ENCODE results near the gene ADAM8. TPM values are rescaled to one million over a fixed set of nuclear protein-coding genes. Genes with fewer than 3 reads are reported as not detected.

The ADAM8 gene
- polyA plus RNA-seq, 1 of the 3 experiments (the other 2 are of a cell fraction), result 1.7 TPM

GRCh38 chr10:133325440-133326222 is 49.0 kb upstream of the ADAM8 start:
- peaks cover 7 to 34% of the 10 kb centered on the region in 2 experiments; a peak in 2 of 4 replicates for H3K4me1 ChIP-seq (ENCODE audit: control insufficient read depth in 1 of 2, insufficient read depth in 2 of 2, low read depth in 1 of 2, low read length in 1 of 2)
- H3F3A ChIP-seq (replicated peaks; ENCODE audit: insufficient read depth), result peaks cover 7% of the 10 kb centered on the region
- peak overlapping the region in 1 of 2 experiments; percentile 93; a peak in 2 of 4 replicates for H3K27ac ChIP-seq (ENCODE audit: low read depth in 2 of 2, low read length in 1 of 2)
- no peaks in the 10 kb centered on the region for H4K20me1 ChIP-seq (ENCODE audit: insufficient read depth)
- WGBS (ENCODE audit: low lambda C conversion rate), result 15% methylated on average over 23 of the region's 91 CpGs
- peak; percentile 76 for DNase-seq
- H3K4me2 ChIP-seq, result peak overlapping the region; percentile 73
- TF ChIP-seq USF2 (IDR thresholded peaks at IDR 0.05; ENCODE audit: borderline replicate concordance, low read depth, low read length) (no peak), REST (IDR thresholded peaks at IDR 0.05; ENCODE audit: low read depth, low read length) (no peak), TCF12 (IDR thresholded peaks at IDR 0.05) (no peak), PBX3 (IDR thresholded peaks at IDR 0.05) (no peak), RFX5 (IDR thresholded peaks at IDR 0.05; ENCODE audit: low read length) (no peak), NRF1 (IDR thresholded peaks at IDR 0.05; ENCODE audit: low read depth, low read length) (no peak), EP300 (IDR thresholded peaks at IDR 0.05; ENCODE audit: borderline replicate concordance in 1 of 2, low read depth in 1 of 2, low read length in 1 of 2) (no peak), EZH2phosphoT487 (IDR thresholded peaks at IDR 0.05; ENCODE audit: borderline replicate concordance, low read depth) (no peak), USF1 (IDR thresholded peaks at IDR 0.05; ENCODE audit: borderline replicate concordance, low read depth) (no peak)
- H3K9me3 ChIP-seq, result no peaks in the 10 kb centered on the region
- no peaks in the 10 kb centered on the region for H3K27me3 ChIP-seq (ENCODE audit: insufficient read depth)
- H3K9me2 ChIP-seq, result no peaks in the 10 kb centered on the region
- peak overlapping the region; percentile 59 to 64 for H3K4me3 ChIP-seq (ENCODE audit: low read depth in 2 of 2, low read length in 1 of 2)
- CTCF ChIA-PET, result interaction anchor here (2.1 to 2.9 kb wide), 2 partner anchors 11 to 18 kb away, joined by 10 to 15 read pairs; no protein-coding TSS in a partner anchor
- no peaks in the 10 kb centered on the region for H3K79me2 ChIP-seq (ENCODE audit: insufficient read depth)
- peak overlapping the region; percentile 49 for H3K9ac ChIP-seq
- H3K36me3 ChIP-seq (replicated peaks in 1 of 2; ENCODE audit: control insufficient read depth in 1 of 2, insufficient read depth in 2 of 2, low read length in 1 of 2), result no peaks in the 10 kb centered on the region
- H2AFZ ChIP-seq (ENCODE audit: low read depth), result peak overlapping the region; percentile 76; the same call in 1 of the 2 replicates
- POLR2A ChIA-PET, result interaction anchor here (1.7 kb wide), 1 partner anchor 10 kb away, joined by 6 read pairs; the partner anchor contains the start of gene CALY
